Brain pericyte (primary cell): ENCODE data around the gene CPN1.

ENCODE experiments used
- DNase-seq: peaks from one replicate; pipeline ENCODE4 v3.0.0-alpha.2; 2012; ENCODE audit warnings: low read depth, low spot score

Gene CPN1

DNA sequence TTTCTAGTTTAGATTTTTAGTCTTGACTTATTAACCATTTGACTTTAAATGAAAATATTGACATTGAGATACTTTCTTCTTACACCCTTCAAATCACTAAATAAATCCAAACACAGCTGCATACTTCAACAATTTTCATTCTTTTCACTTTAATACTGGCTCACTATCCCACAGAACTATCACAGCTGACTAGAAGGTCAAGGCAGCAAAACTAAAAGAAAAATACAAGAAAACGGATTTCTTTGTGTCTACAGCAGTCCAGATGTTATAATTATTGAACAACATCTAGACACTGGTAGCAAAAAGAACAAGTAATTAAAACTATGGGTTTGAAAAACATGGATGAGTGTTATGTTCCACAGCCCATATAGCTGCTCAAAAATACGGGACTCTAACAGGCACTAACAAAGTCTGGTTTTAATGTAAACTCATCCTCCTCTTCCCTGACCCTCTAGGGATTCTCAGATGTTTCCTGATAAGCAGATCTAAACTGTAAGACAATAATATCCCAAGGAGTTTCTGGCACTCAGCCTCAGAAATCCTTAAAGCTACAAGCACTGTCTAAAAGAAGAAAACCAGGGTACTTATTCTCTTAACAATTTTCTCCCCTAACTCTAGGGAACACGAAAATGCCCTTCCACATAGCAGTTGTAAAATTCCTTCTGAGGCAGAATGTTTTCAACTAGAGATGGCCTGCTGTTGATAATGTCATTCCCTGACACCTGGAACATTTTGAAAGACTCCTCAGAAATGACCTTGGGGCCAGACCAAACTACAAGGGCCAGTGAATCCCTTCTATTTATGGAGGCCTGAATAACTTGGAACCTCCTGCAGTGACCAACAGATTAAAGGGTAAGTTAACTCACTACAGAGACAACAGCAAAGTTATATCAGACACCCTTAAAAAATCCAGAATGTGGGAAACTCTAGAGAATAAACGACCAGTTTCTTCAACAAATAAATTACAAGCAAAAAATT lies 84.7 kb downstream of the CPN1 start:
- DNase-seq: peak; percentile 67

DNA sequence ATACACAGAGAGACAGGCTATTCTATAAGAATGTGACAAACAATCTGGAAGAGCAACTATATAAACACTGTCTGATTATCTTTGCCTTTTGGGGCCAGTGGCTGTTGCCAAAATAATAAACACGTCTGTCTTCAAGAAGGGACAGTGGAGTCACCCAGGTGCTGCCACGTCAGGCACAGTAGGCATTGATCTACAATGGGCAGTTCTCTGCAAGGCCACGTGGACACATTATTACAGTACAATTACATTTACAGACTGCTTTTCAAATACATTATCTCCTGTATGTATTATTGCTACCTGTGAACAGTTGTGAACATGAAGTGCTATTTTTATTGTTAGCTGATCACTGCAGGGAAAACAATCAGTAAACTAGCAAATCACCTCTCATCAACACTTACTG lies 86.0 kb downstream of the CPN1 start:
- no peak for DNase-seq

DNA sequence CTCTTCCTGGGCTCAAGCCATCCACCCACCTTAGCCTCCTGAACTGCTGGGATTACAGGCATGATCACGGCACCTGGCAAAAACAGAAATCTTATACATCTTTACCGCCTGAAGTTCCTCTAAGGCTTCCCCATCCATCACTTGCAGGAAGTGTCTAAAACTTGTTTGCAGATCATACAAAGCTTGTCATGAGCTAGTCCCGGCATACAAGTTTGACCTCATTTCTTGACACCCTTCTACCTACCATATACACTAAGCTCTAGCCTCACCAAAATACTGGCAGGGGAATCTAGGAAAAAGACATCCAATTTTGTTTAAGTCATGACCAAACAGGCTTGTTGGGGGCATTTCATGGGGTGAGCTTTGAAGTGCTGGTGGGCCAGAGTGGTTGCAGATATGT lies 86.4 kb downstream of the CPN1 start:
- DNase-seq: no peak

DNA sequence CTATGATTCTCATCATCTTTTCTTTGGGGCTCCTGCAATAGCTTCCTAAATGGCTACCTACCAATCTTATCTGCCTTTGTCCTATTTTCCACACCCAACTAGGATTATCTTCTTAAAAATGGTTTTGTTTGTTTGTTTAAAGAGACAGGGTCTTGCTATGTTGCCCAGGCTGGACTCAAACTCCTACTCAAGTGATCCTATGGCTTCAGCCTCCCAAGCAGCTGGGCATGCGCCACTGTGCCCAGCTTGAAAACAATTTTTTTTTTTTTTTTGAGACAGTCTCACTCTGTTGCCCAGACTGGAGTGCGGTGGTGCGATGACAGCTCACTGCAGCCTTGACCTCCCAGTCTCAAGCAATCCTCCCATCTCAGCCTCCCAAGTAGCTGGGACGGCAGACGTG lies 86.9 kb downstream of the CPN1 start:
- DNase-seq: no peak

DNA sequence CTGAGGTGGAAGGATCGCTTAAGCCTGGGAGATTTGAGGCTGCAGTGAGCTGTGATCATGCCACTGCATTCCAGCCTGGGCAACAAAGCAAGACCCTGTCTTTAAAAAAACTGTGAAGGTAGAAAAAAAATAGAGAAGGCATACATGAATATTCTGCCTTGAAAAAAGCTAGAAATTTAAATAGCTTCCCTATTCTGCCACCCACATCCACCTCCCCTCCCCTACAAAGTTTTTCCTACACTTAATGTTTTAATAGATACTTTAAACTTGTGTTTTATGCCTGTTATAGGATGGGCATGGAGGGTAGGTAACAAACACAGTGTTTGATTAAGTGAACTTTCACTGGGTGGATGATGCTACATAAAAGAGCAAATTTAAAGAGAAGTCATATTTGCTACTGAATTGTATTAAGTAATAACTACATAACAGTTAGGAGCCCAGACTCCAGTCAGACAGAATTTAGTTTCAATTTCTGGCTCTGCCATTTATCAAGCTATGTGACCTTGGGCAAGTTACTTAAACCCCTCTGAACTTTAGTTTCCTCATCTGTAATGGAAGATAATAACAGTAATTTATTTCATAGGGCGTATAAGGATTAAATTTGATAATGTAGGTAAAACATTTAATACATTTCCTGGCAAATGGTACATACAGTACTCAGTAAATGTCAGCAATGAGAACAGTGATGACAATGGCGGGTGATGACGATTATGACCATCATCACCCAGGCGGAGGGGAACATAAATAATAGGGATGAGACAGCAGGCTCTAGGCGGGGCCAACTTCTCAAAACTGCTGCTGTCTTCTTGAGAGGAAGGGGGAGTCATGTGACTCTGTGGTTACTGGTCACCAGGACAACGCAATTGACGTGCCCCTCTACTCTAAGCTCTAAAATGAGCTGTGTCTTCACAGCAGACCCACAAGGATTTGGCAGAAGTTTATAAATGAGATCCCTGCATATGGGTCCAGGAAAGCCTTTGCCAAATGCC lies 87.7 kb downstream of the CPN1 start:
- peak; percentile 71 for DNase-seq
